K562 (cell line): Measurements from ENCODE around the gene TUBB1. TPM values are rescaled to one million over a fixed set of nuclear protein-coding genes. Genes with fewer than 3 reads are reported as not detected.
A peak's percentile ranks its signal among the peaks of the same experiment; 100 is the strongest.

ENCODE experiments used
- EP400 ChIP-seq: fragments of 450-650 bp; IDR thresholded peaks from 2 replicates; pipeline ENCODE4 v1.6.1; 2017; ENCODE audit warnings: antibody characterized with exemption, mild to moderate bottlenecking, moderate library complexity
- ETV1 ChIP-seq: fragments of 450-650 bp; conservative IDR thresholded peaks from 2 replicates; pipeline ENCODE4 v1.6.1; 2016; ENCODE audit warnings: missing genetic modification characterization, control low read depth, low read depth, missing compliant biosample characterization
- EWSR1 ChIP-seq: fragments of 450-650 bp; IDR thresholded peaks from 2 replicates; pipeline ENCODE4 v1.6.1; 2018; ENCODE audit warnings: borderline replicate concordance, mild to moderate bottlenecking, low read depth, moderate library complexity; ENCODE audit not compliant: partially characterized antibody
- HDAC2 ChIP-seq: fragments of 450-650 bp; IDR thresholded peaks from 2 replicates; pipeline ENCODE4 v1.6.1; 2016; ENCODE audit warnings: mild to moderate bottlenecking
- REST ChIP-seq, 2 experiments: fragments of 450-650 bp; formaldehyde crosslinking in 1 of 2; IDR thresholded peaks; 2 replicates each; pipeline versions ENCODE4 v1.4.0 to v1.6.1; 2014 to 2020; ENCODE audit warnings: mild to moderate bottlenecking in 2 of 2, borderline replicate concordance in 1 of 2, low read depth in 1 of 2
- RFX1 ChIP-seq: fragments of 450-650 bp; IDR thresholded peaks from 2 replicates; pipeline ENCODE4 v1.6.1; 2016; ENCODE audit warnings: mild to moderate bottlenecking, moderate library complexity
- SMARCB1 ChIP-seq: IDR thresholded peaks from 2 replicates; pipeline ENCODE4 v1.6.1; 2011; ENCODE audit warnings: improper control_type of control experiment, low read depth; ENCODE audit not compliant: insufficient read length
- TCFL5 ChIP-seq: fragments of 250-450 bp; sonication (Bioruptor Pico); conservative IDR thresholded peaks from 2 replicates; pipeline ENCODE4 v1.6.1; 2021; ENCODE audit warnings: mild to moderate bottlenecking, moderate library complexity, matching md5 sums
- ZNF124 ChIP-seq: sonication (generic); formaldehyde crosslinking; IDR thresholded peaks from 2 replicates; pipeline ENCODE4 v1.8.1; 2022; ENCODE audit warnings: missing genetic modification reagents
- ZNF146 ChIP-seq: IDR thresholded peaks from one replicate; pipeline ENCODE4 v1.6.1; 2018; ENCODE audit warnings: missing compliant biosample characterization; ENCODE audit not compliant: unreplicated experiment
- ZNF174 ChIP-seq: fragments of 250-450 bp; sonication (Bioruptor Pico); IDR thresholded peaks from 2 replicates; pipeline ENCODE4 v1.4.0; 2020; ENCODE audit warnings: mild to moderate bottlenecking
- ZNF316 ChIP-seq: fragments of 450-650 bp; IDR thresholded peaks from 2 replicates; pipeline ENCODE4 v1.6.1; 2016
- ZNF780A ChIP-seq: fragments of 250-450 bp; sonication (Bioruptor Pico); IDR thresholded peaks from 2 replicates; pipeline ENCODE4 v1.5.0; 2021; ENCODE audit warnings: mild to moderate bottlenecking
- polyA plus RNA-seq, 8 experiments: library from polyadenylated mRNA; depleted of rRNA in 4 of 8; stranded (reverse) in 5 of 8; unstranded in 3 of 8; fragments of >200 nt; fragmentation: Nextera tagmentation in 2 of 8; fragmentation: Illumina TruSeq in 1 of 8; extraction: Ambion mirVana in 2 of 8; extraction: Trizol in 1 of 8; gene quantifications; 2 replicates each; pipeline versions ENCODE4 v1.2.1 to v1.2.3, GENCODE V29; 2011 to 2014; ENCODE audit warnings: inconsistent platforms in 1 of 8, missing spikeins in 1 of 8
- total RNA-seq, 7 experiments: library from RNA; depleted of rRNA in 6 of 7; stranded (reverse); fragments of >200 nt in 6 of 7; fragmentation: Illumina TruSeq in 2 of 7; extraction: Trizol in 2 of 7; gene quantifications; 2 replicates each; pipeline versions ENCODE4 v1.2.1 to v1.2.3, GENCODE V29; 2011 to 2021; ENCODE audit warnings: low replicate concordance in 1 of 7
- TF ChIP-seq, protein P1 (sequence below): fragments of 450-650 bp; IDR thresholded peaks from 2 replicates; pipeline ENCODE4 v1.6.1; 2016; ENCODE audit warnings: low read depth, mild to moderate bottlenecking, moderate library complexity
- TF ChIP-seq, protein P2 (sequence below): IDR thresholded peaks from 2 replicates; pipeline ENCODE4 v1.6.1; 2011; ENCODE audit not compliant: insufficient read length; ENCODE audit errors: extremely low read depth
- TF ChIP-seq, protein P3 (sequence below): fragments of 250-450 bp; sonication (Bioruptor Pico); IDR thresholded peaks from 2 replicates; pipeline ENCODE4 v1.8.0; 2021; ENCODE audit warnings: mild to moderate bottlenecking, moderate library complexity
- TF ChIP-seq, protein P4 (sequence below): fragments of 250-450 bp; sonication (Bioruptor Pico); IDR thresholded peaks from 2 replicates; pipeline ENCODE4 v1.5.0; 2021

Gene TUBB1
- total and polyA plus RNA-seq, 9 of the 15 experiments (the other 6 are each of a cell fraction or from before 2014, with no cell fraction given), result 1.5 to 3.9 (median 2.4) TPM

DNA sequence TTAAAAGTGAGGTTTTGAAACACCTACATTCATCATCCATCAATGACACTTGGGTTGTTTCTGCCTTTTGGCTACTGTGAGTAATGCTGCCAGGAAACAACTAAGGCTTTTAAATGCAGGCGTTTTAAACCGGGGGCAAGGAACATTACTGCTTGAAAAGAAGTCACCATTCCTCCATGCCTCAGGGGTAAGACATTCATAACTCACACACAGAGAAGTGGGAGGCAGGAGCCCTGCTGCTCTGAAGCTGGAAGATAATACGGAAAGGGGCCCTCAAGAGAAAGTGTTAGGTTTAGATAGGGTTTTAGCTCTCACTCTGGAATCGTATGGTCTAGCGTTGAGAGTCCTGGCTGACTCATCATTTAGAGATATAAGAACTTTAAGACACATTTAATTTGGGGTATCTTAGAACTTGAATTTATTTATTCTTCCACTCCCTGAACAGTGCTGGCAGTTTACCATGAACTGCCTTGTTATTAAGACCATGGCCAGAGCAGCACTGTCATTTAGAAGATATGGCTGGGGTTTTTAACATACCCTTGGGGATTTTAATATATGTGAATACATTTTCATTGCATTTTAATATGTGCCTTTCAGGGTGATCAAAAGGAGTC, 1.8 kb downstream of the TUBB1 start (continued):
- TF ChIP-seq ZNF174, result no peak
- 0 out of 2 replicates have a peak, but pooled peaks have one; percentile 28 for TF ChIP-seq ETV1 (tag)
- TF ChIP-seq EP400, result peak; percentile 68
- TF ChIP-seq, protein P1, sequence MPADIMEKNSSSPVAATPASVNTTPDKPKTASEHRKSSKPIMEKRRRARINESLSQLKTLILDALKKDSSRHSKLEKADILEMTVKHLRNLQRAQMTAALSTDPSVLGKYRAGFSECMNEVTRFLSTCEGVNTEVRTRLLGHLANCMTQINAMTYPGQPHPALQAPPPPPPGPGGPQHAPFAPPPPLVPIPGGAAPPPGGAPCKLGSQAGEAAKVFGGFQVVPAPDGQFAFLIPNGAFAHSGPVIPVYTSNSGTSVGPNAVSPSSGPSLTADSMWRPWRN, result 0 out of 2 replicates have a peak, but pooled peaks have one; percentile 27
- peak; percentile 6; the same call in 1 of the 2 replicates for TF ChIP-seq RFX1
- no peak for TF ChIP-seq ZNF124 (CRISPR knock-in tag)
- TF ChIP-seq TCFL5 (CRISPR knock-in tag), result no peak
- TF ChIP-seq, protein P2, sequence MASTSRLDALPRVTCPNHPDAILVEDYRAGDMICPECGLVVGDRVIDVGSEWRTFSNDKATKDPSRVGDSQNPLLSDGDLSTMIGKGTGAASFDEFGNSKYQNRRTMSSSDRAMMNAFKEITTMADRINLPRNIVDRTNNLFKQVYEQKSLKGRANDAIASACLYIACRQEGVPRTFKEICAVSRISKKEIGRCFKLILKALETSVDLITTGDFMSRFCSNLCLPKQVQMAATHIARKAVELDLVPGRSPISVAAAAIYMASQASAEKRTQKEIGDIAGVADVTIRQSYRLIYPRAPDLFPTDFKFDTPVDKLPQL, result no peak
- no peak for TF ChIP-seq ZNF780A (CRISPR knock-in tag)
- peak; percentile 74; the same call in 1 of the 2 replicates for TF ChIP-seq HDAC2
- no peak for TF ChIP-seq SMARCB1
- TF ChIP-seq, protein P3, sequence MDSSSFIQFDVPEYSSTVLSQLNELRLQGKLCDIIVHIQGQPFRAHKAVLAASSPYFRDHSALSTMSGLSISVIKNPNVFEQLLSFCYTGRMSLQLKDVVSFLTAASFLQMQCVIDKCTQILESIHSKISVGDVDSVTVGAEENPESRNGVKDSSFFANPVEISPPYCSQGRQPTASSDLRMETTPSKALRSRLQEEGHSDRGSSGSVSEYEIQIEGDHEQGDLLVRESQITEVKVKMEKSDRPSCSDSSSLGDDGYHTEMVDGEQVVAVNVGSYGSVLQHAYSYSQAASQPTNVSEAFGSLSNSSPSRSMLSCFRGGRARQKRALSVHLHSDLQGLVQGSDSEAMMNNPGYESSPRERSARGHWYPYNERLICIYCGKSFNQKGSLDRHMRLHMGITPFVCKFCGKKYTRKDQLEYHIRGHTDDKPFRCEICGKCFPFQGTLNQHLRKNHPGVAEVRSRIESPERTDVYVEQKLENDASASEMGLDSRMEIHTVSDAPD (CRISPR knock-in tag), result no peak
- no peak for TF ChIP-seq EWSR1
- peak; percentile 98 for TF ChIP-seq ZNF316
- TF ChIP-seq, protein P4, sequence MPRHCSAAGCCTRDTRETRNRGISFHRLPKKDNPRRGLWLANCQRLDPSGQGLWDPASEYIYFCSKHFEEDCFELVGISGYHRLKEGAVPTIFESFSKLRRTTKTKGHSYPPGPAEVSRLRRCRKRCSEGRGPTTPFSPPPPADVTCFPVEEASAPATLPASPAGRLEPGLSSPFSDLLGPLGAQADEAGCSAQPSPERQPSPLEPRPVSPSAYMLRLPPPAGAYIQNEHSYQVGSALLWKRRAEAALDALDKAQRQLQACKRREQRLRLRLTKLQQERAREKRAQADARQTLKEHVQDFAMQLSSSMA (CRISPR knock-in tag), result no peak
- no peak for TF ChIP-seq ZNF146
- TF ChIP-seq REST (IDR thresholded peaks at IDR 0.05; ENCODE audit: borderline replicate concordance), result no peak
- no peak for TF ChIP-seq REST (CRISPR knock-in tag; IDR thresholded peaks at IDR 0.05; ENCODE audit: low read depth)
